ENCODE results near the gene NUDCD2. TPM values are rescaled to one million over a fixed set of nuclear protein-coding genes. Genes with fewer than 3 reads are reported as not detected.

NUDCD2 gene
- total RNA-seq, 1 donor from 2014 or later, result 25.1 TPM

GRCh38 chr5:163447875-163448274, 12.0 kb downstream of the NUDCD2 start:
- no peak for DNase-seq (ENCODE audit: extremely low spot score, unreplicated experiment)
- Mint-ChIP-seq H3K4me3 (ENCODE audit: unreplicated experiment) (no peak overlapping the region), H3K4me1 (ENCODE audit: unreplicated experiment) (no peaks in the 10 kb centered on the region), H3K36me3 (ENCODE audit: unreplicated experiment) (peaks cover 68% of the 10 kb centered on the region), H3K27me3 (ENCODE audit: unreplicated experiment) (no peaks in the 10 kb centered on the region), H3K9me3 (ENCODE audit: unreplicated experiment) (no peaks in the 10 kb centered on the region), H3K27ac (ENCODE audit: unreplicated experiment) (no peak overlapping the region)
- TF ChIP-seq CTCF (IDR thresholded peaks at IDR 0.05), result no peak

- H3K4me1 Mint-ChIP-seq (ENCODE audit: unreplicated experiment), result no peaks in the 10 kb centered on the region
- H3K27ac Mint-ChIP-seq (ENCODE audit: unreplicated experiment), result no peak overlapping the region
- no peak for TF ChIP-seq CTCF (IDR thresholded peaks at IDR 0.05)
- H3K4me3 Mint-ChIP-seq (ENCODE audit: unreplicated experiment), result no peak overlapping the region
- H3K36me3 Mint-ChIP-seq (ENCODE audit: unreplicated experiment), result peaks cover 67% of the 10 kb centered on the region
- no peaks in the 10 kb centered on the region for H3K27me3 Mint-ChIP-seq (ENCODE audit: unreplicated experiment)
- no peaks in the 10 kb centered on the region for H3K9me3 Mint-ChIP-seq (ENCODE audit: unreplicated experiment)
- no peak for DNase-seq (ENCODE audit: extremely low spot score, unreplicated experiment)
Observed at GRCh38 chr5:163447191-163447590, 12.7 kb downstream of the NUDCD2 start.

- no peaks in the 10 kb centered on the region for H3K9me3 Mint-ChIP-seq (ENCODE audit: unreplicated experiment)
- no peak for TF ChIP-seq CTCF (IDR thresholded peaks at IDR 0.05)
- H3K4me1 Mint-ChIP-seq (ENCODE audit: unreplicated experiment), result peaks cover 10% of the 10 kb centered on the region
- no peak for DNase-seq (ENCODE audit: extremely low spot score, unreplicated experiment)
- H3K27me3 Mint-ChIP-seq (ENCODE audit: unreplicated experiment), result no peaks in the 10 kb centered on the region
- H3K36me3 Mint-ChIP-seq (ENCODE audit: unreplicated experiment), result peaks cover 73% of the 10 kb centered on the region
- H3K4me3 Mint-ChIP-seq (ENCODE audit: unreplicated experiment), result no peak overlapping the region
- no peak overlapping the region for H3K27ac Mint-ChIP-seq (ENCODE audit: unreplicated experiment)
Observed at GRCh38 chr5:163445345-163445744, 14.6 kb downstream of the NUDCD2 start.

- TF ChIP-seq CTCF (IDR thresholded peaks at IDR 0.05), result no peak
- no peaks in the 10 kb centered on the region for H3K9me3 Mint-ChIP-seq (ENCODE audit: unreplicated experiment)
- no peak overlapping the region for H3K4me3 Mint-ChIP-seq (ENCODE audit: unreplicated experiment)
- H3K4me1 Mint-ChIP-seq (ENCODE audit: unreplicated experiment), result peaks cover 18% of the 10 kb centered on the region
- DNase-seq (ENCODE audit: extremely low spot score, unreplicated experiment), result no peak
- H3K36me3 Mint-ChIP-seq (ENCODE audit: unreplicated experiment), result peaks cover 74% of the 10 kb centered on the region
- H3K27ac Mint-ChIP-seq (ENCODE audit: unreplicated experiment), result no peak overlapping the region
- no peaks in the 10 kb centered on the region for H3K27me3 Mint-ChIP-seq (ENCODE audit: unreplicated experiment)
Observed at GRCh38 chr5:163444526-163444925, 15.4 kb downstream of the NUDCD2 start.

- Mint-ChIP-seq H3K36me3 (ENCODE audit: unreplicated experiment) (peaks cover 49% of the 10 kb centered on the region), H3K4me1 (ENCODE audit: unreplicated experiment) (peaks cover 42% of the 10 kb centered on the region), H3K27ac (ENCODE audit: unreplicated experiment) (peak overlapping the region; percentile 11), H3K27me3 (ENCODE audit: unreplicated experiment) (no peaks in the 10 kb centered on the region), H3K4me3 (ENCODE audit: unreplicated experiment) (no peak overlapping the region), H3K9me3 (ENCODE audit: unreplicated experiment) (no peaks in the 10 kb centered on the region)
- TF ChIP-seq CTCF (IDR thresholded peaks at IDR 0.05), result no peak
- no peak for DNase-seq (ENCODE audit: extremely low spot score, unreplicated experiment)
Observed at GRCh38 chr5:163440954-163441353, 18.9 kb downstream of the NUDCD2 start.
